Measurements from ENCODE around the gene NR2C2.
"Not testable (repeated sequence)": the region's sequence is repeated elsewhere in the genome, so short reads cannot be mapped to it uniquely, and the experiment has no call there.

Gene NR2C2

DNA sequence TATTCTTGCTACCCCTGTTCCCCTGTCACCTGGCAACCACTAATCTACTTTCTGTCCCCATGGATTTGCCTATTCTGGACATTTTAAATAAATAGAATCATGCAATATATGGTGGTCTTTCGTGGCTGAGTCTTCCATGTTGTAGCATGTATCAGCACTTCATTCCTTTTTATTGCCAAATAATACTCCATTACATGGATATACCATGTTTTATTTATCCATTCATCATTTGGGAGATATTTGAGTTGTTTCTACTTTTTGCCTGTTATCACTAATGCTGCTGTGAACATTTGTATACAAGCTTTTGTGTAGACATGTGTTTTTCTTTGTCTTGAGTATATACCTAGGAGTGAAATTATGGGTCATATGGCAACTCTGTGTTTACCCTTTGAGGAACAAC, 50.6 kb downstream of the NR2C2 start:
- Histone ChIP-seq H3K27ac (no peak overlapping the region), H3K4me3 (no peak overlapping the region)
- no peak for DNase-seq (ENCODE audit: low spot score)
- TF ChIP-seq, protein P1, sequence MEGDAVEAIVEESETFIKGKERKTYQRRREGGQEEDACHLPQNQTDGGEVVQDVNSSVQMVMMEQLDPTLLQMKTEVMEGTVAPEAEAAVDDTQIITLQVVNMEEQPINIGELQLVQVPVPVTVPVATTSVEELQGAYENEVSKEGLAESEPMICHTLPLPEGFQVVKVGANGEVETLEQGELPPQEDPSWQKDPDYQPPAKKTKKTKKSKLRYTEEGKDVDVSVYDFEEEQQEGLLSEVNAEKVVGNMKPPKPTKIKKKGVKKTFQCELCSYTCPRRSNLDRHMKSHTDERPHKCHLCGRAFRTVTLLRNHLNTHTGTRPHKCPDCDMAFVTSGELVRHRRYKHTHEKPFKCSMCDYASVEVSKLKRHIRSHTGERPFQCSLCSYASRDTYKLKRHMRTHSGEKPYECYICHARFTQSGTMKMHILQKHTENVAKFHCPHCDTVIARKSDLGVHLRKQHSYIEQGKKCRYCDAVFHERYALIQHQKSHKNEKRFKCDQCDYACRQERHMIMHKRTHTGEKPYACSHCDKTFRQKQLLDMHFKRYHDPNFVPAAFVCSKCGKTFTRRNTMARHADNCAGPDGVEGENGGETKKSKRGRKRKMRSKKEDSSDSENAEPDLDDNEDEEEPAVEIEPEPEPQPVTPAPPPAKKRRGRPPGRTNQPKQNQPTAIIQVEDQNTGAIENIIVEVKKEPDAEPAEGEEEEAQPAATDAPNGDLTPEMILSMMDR (IDR thresholded peaks at IDR 0.05), result no peak

DNA sequence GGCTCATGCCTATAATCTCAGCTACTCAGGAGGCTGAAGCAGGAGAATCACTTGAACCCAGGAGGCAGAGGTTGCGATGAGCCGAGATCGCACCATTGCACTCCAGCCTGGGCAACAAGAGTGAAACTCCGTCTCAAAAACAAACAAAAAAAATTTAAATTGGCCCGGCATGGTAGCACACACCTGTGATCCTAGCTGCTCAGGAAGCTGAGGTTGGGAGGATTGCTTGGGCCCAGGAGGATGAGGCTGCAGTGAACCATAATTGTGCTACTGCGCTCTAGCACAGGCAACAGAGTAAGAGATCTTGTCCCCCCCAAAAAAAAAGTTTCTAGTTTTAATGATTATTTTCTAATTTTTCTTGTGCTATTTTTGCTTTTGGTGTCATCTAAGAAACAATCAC, 51.8 kb downstream of the NR2C2 start:
- H3K27ac ChIP-seq, result not testable (repeated sequence)

DNA sequence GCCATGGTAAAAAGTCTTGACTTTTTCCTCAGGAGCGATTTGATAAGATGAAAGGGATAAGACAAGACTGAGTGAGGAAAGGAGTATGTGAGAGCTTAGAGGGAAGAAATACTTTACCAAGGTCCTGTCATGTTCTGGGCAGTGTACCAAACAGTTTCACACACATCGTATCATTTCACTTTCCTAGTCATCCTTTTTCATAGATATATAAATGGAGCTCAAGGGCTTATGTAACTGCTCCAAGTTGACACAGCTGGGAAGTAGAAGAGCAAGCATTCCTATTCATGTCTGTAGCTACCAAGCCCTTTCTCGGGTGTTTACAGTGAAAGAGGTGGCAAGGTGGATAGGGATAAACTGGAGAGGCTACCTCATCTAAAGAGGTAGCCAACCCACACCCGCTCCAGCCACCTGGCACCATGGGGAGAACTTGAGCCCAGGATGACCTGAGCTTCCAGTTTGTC, 60.3 kb downstream of the NR2C2 start:
- no peak for DNase-seq (ENCODE audit: low spot score)
- H3K4me3 ChIP-seq, result no peak overlapping the region
- TF ChIP-seq, protein P1 (IDR thresholded peaks at IDR 0.05), result no peak
- H3K27ac ChIP-seq, result no peak overlapping the region

More for the DNA sequence above, 51.8 kb downstream of the NR2C2 start:
- not testable (repeated sequence) for DNase-seq (ENCODE audit: low spot score); H3K4me3 ChIP-seq

DNA sequence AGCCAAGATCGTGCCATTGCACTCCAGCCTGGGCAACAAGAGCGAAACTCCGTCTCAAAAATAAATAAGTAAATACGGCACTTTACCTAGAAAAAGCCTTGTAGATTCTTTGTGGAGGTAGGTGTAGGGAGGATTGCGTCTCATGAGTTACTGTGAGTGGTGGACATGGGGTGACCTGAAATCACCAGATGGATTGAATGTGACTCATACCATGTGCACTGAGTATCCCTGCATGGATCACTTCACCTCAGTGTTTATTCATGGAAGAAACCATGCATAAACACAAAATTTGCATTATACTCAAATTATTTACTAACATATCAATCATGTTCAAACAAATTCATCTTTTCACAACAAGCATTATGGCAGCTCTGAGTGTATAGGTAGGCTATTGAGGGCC, 61.8 kb downstream of the NR2C2 start:
- no peak for DNase-seq (ENCODE audit: low spot score)
- no peak overlapping the region for H3K27ac ChIP-seq
- no peak overlapping the region for H3K4me3 ChIP-seq
- TF ChIP-seq, protein P1 (IDR thresholded peaks at IDR 0.05), result no peak

DNA sequence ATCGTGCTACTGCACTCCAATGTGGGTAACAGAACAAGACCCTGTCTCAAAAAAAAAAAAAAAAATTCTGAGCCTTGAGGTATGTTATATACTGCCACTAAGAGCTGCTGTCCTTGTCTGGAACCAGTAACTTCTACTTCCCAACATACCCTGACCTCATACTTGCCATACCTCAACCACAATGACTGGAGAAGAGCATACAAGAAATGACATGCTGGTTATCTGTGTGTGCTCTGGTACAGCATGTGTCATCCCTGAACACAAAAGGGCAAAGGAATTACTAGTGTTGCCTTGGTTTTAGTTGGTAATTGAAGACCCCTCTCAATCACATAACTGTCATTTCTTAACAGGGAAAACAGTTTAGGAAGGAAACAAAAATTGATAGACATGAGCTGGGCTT, 63.3 kb downstream of the NR2C2 start:
- no peak for DNase-seq (ENCODE audit: low spot score)
- H3K27ac ChIP-seq, result no peak overlapping the region
- no peak overlapping the region for H3K4me3 ChIP-seq
- TF ChIP-seq, protein P1 (IDR thresholded peaks at IDR 0.05), result no peak

DNA sequence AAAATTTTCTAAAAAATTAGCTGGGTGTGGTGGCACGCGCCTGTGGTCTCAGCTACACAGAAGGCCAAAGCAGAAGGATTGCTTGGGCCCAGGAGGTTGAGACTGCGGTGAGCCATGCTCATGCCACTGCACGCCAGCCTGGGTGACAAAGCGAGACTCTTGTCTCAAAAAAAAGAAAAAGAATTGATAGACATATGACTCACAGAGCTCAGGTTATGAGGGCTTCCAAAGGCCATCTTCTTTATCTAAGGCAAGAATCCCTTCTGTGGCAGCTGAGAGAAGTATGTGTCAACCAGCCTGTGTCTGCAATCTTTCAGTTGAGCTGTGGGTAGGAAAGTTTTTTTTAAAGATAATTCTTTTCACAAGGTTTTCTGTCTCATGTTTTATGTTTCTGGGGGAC, 63.8 kb downstream of the NR2C2 start:
- no peak for DNase-seq (ENCODE audit: low spot score)

DNA sequence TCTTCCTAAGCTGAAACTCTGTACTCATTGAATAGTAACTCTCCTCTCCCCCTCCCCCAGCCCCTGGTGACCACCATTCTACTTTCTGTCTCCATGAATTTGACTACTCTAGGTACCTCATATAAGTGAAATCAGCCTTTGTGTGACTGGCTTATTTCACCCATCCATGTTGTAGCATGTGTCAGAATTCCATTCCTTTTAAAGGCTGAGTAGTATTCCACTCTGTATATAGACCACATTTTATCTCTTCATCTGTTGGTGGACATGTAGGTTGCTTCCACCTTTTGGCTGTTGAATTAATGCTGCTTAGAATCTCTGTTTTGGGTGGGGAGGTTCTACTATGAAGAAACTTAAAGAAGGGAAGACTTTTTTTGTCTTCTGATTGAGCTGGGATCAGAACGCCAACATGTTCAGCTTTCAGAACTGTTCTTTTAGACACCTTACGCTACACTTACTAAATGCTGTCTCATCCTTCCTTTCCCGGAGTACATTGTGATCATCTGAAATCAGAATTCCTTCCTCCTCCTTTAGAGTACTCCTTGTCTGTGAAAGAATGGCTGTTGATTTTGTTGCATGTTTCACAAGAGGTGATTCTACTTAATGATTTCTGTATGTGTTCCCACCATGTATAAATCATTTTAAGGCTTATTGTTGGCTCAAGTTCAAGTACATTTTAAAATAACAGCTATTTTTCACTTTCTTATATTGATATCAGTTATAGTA, 67.4 kb downstream of the NR2C2 start:
- no peak overlapping the region for H3K4me3 ChIP-seq
- H3K27ac ChIP-seq, result no peak overlapping the region
- no peak for DNase-seq (ENCODE audit: low spot score)
- TF ChIP-seq, protein P1 (IDR thresholded peaks at IDR 0.05), result no peak

More for the DNA sequence above, 63.8 kb downstream of the NR2C2 start:
- TF ChIP-seq, protein P1 (IDR thresholded peaks at IDR 0.05), result no peak
- Histone ChIP-seq H3K27ac (no peak overlapping the region), H3K4me3 (no peak overlapping the region)
